Measurements from ENCODE around the gene NEUROG3. TPM values are rescaled to one million over a fixed set of nuclear protein-coding genes. Genes with fewer than 3 reads are reported as not detected.

Gene NEUROG3
- total RNA-seq, 1 experiment from 2014 or later: 2.4 TPM

DNA sequence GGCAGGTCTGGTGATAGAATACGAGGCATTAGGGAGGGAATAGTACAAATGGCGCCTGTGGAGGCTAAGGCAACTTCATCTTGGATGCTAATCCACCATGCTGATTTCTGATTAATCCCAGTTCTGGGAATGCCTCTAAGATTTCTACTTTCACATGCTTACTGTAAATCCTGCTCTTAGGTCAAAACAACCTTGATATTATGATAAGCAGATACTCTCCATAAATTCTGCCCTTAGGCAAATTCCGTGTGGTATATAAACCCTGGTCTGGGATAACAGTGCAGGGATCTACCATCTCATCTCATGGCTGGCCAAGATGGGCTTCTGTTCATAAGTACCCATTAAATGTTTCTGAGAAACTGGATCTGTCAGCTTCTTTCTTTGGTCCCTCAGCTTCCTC is 11.4 kb upstream of the NEUROG3 start (continued):
- TF ChIP-seq, protein P1, sequence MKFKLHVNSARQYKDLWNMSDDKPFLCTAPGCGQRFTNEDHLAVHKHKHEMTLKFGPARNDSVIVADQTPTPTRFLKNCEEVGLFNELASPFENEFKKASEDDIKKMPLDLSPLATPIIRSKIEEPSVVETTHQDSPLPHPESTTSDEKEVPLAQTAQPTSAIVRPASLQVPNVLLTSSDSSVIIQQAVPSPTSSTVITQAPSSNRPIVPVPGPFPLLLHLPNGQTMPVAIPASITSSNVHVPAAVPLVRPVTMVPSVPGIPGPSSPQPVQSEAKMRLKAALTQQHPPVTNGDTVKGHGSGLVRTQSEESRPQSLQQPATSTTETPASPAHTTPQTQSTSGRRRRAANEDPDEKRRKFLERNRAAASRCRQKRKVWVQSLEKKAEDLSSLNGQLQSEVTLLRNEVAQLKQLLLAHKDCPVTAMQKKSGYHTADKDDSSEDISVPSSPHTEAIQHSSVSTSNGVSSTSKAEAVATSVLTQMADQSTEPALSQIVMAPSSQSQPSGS (CRISPR knock-in tag; IDR thresholded peaks at IDR 0.05; ENCODE audit: borderline replicate concordance, low read depth): no peak
- TF ChIP-seq, protein P2, sequence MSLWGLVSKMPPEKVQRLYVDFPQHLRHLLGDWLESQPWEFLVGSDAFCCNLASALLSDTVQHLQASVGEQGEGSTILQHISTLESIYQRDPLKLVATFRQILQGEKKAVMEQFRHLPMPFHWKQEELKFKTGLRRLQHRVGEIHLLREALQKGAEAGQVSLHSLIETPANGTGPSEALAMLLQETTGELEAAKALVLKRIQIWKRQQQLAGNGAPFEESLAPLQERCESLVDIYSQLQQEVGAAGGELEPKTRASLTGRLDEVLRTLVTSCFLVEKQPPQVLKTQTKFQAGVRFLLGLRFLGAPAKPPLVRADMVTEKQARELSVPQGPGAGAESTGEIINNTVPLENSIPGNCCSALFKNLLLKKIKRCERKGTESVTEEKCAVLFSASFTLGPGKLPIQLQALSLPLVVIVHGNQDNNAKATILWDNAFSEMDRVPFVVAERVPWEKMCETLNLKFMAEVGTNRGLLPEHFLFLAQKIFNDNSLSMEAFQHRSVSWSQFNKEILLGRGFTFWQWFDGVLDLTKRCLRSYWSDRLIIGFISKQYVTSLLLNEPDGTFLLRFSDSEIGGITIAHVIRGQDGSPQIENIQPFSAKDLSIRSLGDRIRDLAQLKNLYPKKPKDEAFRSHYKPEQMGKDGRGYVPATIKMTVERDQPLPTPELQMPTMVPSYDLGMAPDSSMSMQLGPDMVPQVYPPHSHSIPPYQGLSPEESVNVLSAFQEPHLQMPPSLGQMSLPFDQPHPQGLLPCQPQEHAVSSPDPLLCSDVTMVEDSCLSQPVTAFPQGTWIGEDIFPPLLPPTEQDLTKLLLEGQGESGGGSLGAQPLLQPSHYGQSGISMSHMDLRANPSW (CRISPR knock-in tag; conservative IDR thresholded peaks at IDR 0.05; ENCODE audit: low read depth): no peak
- TF ChIP-seq, protein P3, sequence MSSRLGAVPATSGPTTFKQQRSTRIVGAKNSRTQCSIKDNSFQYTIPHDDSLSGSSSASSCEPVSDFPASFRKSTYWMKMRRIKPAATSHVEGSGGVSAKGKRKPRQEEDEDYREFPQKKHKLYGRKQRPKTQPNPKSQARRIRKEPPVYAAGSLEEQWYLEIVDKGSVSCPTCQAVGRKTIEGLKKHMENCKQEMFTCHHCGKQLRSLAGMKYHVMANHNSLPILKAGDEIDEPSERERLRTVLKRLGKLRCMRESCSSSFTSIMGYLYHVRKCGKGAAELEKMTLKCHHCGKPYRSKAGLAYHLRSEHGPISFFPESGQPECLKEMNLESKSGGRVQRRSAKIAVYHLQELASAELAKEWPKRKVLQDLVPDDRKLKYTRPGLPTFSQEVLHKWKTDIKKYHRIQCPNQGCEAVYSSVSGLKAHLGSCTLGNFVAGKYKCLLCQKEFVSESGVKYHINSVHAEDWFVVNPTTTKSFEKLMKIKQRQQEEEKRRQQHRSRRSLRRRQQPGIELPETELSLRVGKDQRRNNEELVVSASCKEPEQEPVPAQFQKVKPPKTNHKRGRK (CRISPR knock-in tag; IDR thresholded peaks at IDR 0.05; ENCODE audit: borderline replicate concordance): no peak
- TF ChIP-seq ZNF138 (CRISPR knock-in tag; conservative IDR thresholded peaks at IDR 0.05): no peak
- TF ChIP-seq, protein P4, sequence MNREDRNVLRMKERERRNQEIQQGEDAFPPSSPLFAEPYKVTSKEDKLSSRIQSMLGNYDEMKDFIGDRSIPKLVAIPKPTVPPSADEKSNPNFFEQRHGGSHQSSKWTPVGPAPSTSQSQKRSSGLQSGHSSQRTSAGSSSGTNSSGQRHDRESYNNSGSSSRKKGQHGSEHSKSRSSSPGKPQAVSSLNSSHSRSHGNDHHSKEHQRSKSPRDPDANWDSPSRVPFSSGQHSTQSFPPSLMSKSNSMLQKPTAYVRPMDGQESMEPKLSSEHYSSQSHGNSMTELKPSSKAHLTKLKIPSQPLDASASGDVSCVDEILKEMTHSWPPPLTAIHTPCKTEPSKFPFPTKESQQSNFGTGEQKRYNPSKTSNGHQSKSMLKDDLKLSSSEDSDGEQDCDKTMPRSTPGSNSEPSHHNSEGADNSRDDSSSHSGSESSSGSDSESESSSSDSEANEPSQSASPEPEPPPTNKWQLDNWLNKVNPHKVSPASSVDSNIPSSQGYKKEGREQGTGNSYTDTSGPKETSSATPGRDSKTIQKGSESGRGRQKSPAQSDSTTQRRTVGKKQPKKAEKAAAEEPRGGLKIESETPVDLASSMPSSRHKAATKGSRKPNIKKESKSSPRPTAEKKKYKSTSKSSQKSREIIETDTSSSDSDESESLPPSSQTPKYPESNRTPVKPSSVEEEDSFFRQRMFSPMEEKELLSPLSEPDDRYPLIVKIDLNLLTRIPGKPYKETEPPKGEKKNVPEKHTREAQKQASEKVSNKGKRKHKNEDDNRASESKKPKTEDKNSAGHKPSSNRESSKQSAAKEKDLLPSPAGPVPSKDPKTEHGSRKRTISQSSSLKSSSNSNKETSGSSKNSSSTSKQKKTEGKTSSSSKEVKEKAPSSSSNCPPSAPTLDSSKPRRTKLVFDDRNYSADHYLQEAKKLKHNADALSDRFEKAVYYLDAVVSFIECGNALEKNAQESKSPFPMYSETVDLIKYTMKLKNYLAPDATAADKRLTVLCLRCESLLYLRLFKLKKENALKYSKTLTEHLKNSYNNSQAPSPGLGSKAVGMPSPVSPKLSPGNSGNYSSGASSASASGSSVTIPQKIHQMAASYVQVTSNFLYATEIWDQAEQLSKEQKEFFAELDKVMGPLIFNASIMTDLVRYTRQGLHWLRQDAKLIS (CRISPR knock-in tag; IDR thresholded peaks at IDR 0.05; ENCODE audit: borderline replicate concordance): no peak
- TF ChIP-seq, protein P5, sequence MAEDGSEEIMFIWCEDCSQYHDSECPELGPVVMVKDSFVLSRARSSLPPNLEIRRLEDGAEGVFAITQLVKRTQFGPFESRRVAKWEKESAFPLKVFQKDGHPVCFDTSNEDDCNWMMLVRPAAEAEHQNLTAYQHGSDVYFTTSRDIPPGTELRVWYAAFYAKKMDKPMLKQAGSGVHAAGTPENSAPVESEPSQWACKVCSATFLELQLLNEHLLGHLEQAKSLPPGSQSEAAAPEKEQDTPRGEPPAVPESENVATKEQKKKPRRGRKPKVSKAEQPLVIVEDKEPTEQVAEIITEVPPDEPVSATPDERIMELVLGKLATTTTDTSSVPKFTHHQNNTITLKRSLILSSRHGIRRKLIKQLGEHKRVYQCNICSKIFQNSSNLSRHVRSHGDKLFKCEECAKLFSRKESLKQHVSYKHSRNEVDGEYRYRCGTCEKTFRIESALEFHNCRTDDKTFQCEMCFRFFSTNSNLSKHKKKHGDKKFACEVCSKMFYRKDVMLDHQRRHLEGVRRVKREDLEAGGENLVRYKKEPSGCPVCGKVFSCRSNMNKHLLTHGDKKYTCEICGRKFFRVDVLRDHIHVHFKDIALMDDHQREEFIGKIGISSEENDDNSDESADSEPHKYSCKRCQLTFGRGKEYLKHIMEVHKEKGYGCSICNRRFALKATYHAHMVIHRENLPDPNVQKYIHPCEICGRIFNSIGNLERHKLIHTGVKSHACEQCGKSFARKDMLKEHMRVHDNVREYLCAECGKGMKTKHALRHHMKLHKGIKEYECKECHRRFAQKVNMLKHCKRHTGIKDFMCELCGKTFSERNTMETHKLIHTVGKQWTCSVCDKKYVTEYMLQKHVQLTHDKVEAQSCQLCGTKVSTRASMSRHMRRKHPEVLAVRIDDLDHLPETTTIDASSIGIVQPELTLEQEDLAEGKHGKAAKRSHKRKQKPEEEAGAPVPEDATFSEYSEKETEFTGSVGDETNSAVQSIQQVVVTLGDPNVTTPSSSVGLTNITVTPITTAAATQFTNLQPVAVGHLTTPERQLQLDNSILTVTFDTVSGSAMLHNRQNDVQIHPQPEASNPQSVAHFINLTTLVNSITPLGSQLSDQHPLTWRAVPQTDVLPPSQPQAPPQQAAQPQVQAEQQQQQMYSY (CRISPR knock-in tag; IDR thresholded peaks at IDR 0.05): no peak
- no peak for TF ChIP-seq GABPB1 (CRISPR knock-in tag; IDR thresholded peaks at IDR 0.05)
- TF ChIP-seq, protein P6, sequence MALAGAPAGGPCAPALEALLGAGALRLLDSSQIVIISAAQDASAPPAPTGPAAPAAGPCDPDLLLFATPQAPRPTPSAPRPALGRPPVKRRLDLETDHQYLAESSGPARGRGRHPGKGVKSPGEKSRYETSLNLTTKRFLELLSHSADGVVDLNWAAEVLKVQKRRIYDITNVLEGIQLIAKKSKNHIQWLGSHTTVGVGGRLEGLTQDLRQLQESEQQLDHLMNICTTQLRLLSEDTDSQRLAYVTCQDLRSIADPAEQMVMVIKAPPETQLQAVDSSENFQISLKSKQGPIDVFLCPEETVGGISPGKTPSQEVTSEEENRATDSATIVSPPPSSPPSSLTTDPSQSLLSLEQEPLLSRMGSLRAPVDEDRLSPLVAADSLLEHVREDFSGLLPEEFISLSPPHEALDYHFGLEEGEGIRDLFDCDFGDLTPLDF (CRISPR knock-in tag; IDR thresholded peaks at IDR 0.05): no peak

DNA sequence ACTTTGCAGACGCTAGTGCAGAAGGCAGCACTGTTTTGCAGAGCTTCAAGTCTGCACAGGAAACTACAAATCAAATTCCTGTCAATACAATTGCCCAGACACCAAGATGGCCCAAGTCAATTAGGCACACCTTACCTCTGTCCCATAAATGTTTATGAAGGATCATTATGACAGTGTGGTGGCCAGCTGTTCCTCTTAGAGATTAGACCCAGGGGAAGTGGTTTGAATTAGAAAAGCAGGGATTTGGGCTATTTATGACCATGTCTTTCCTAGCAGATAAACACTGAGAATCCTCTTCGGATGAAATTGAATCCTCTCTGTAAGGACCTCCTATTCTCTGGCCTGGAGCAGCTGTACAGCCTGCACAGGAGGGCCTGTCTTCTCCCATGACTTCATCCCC is 9.9 kb upstream of the NEUROG3 start:
- Mint-ChIP-seq H3K27me3 (ENCODE audit: low read depth) (peaks cover 52% of the 10 kb centered on the region), H3K4me3 (no peak overlapping the region), H3K36me3 (no peaks in the 10 kb centered on the region), H3K27ac (no peak overlapping the region), H3K4me1 (peaks cover 18% of the 10 kb centered on the region), H3K9me3 (peaks cover 12% of the 10 kb centered on the region)
- no peak for ATAC-seq
- ChIA-PET CTCF (interaction anchor here (0.6 to 2.4 kb wide), 2 partner anchors 54 to 375 kb away, joined by 3 to 9 read pairs; no protein-coding TSS in a partner anchor), POLR2A (no interaction called here)
- no peak for DNase-seq (ENCODE audit: low spot score)
- no peak for TF ChIP-seq RORB (CRISPR knock-in tag; IDR thresholded peaks at IDR 0.05)
- no peak for TF ChIP-seq GABPB1 (CRISPR knock-in tag; IDR thresholded peaks at IDR 0.05)
- no peak for TF ChIP-seq JAZF1 (CRISPR knock-in tag; IDR thresholded peaks at IDR 0.05)
- TF ChIP-seq NR2C2 (CRISPR knock-in tag; IDR thresholded peaks at IDR 0.05): no peak
- TF ChIP-seq FOXK1 (CRISPR knock-in tag; IDR thresholded peaks at IDR 0.05): no peak
- TF ChIP-seq MXD4 (CRISPR knock-in tag; IDR thresholded peaks at IDR 0.05; ENCODE audit: borderline replicate concordance): no peak
- TF ChIP-seq, protein P7, sequence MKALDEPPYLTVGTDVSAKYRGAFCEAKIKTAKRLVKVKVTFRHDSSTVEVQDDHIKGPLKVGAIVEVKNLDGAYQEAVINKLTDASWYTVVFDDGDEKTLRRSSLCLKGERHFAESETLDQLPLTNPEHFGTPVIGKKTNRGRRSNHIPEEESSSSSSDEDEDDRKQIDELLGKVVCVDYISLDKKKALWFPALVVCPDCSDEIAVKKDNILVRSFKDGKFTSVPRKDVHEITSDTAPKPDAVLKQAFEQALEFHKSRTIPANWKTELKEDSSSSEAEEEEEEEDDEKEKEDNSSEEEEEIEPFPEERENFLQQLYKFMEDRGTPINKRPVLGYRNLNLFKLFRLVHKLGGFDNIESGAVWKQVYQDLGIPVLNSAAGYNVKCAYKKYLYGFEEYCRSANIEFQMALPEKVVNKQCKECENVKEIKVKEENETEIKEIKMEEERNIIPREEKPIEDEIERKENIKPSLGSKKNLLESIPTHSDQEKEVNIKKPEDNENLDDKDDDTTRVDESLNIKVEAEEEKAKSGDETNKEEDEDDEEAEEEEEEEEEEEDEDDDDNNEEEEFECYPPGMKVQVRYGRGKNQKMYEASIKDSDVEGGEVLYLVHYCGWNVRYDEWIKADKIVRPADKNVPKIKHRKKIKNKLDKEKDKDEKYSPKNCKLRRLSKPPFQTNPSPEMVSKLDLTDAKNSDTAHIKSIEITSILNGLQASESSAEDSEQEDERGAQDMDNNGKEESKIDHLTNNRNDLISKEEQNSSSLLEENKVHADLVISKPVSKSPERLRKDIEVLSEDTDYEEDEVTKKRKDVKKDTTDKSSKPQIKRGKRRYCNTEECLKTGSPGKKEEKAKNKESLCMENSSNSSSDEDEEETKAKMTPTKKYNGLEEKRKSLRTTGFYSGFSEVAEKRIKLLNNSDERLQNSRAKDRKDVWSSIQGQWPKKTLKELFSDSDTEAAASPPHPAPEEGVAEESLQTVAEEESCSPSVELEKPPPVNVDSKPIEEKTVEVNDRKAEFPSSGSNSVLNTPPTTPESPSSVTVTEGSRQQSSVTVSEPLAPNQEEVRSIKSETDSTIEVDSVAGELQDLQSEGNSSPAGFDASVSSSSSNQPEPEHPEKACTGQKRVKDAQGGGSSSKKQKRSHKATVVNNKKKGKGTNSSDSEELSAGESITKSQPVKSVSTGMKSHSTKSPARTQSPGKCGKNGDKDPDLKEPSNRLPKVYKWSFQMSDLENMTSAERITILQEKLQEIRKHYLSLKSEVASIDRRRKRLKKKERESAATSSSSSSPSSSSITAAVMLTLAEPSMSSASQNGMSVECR (CRISPR knock-in tag; IDR thresholded peaks at IDR 0.05; ENCODE audit: borderline replicate concordance): no peak
- no peak for TF ChIP-seq NFYB (CRISPR knock-in tag; conservative IDR thresholded peaks at IDR 0.05; ENCODE audit: low read depth)
